Inflammatory macrophage (primary cell): ENCODE data around the gene MYMX.

Experiments used
- DNase-seq, 2 donors: peaks; one replicate each; pipeline ENCODE4 v3.0.0-alpha.2; 2020 to 2022

Gene MYMX

GRCh38 chr6:44253307-44254101 is 36.8 kb downstream of the MYMX start:
- DNase-seq: peak in 1 of 2 donors; percentile 53

DNA sequence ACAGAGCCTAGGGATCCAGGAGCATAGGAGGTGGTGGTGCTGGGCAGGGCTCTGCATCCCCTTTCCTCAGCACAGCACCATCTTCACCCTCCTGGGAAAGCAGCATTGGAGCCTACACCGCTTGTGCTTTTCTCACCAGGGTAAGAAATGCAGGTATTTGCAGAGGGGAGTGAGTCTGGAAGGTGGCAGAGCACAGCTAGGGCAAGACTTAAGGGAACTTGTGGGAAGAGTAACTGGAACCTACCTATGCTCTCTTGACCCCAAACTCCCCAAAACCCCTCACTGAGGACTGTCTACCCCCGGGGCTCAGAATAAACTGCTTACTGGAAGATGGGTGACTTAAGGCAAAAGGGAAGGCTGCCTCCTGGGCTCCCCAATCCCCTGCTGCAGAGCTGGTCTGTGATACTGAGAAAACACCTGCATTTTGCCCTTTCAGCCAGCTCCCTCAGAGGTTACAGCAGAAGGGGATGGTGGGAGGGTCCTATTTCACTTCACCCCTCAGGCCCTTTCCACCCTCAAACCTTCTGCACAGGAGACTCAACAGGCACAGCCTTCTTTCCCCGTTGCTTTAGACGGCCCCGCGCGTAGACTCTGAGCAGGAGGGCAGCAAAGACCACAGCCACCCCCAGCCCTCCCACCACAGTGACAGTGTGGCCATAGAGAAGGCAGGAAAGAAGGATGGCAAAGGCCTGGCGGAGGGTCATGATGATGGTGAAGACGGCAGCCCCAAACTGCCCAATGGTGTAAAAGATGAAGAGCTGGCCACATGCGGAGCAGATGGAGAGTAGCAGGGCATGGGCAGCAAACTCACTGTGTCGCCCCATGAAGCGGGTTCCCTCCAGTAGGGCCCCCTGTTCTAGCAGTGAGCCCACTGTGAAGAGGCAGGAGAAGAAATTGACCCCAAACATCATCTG is 37.7 kb downstream of the MYMX start:
- no peak for DNase-seq

DNA sequence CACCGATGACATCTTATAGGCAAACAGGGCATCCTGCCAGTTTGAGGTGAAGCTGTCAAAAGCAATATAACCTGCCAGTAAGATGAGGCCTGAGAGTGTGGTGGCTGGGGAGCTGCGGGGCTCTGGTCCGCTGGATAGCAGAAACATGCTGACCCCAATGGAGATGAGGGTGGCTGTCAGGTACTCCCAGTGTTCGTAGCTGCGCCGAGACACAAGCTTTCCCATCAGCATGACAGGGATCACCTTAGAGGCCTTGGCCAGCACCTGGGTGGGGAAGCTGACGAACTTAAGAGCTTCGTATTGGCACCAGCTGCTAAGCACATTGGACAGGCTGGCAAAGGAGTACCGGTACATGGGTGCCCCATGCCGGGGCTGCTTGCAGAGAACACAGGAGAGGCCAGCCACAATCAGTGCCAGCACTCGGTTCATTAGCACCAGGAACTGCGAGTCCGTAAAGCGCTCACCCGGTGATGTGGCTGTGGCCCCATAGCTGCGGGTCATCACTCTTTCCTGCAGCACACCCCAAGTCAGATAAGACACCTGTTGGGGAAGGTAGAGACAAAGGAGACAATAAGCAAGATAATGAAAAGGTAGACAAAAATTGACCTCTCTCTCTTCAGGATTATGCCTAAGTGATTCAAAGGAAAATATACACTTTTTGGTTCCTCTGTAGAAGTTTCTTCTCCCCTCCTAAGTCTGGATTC is 38.5 kb downstream of the MYMX start:
- no peak for DNase-seq

GRCh38 chr6:44255871-44256774 is 39.4 kb downstream of the MYMX start:
- DNase-seq: no peak

- DNase-seq: no peak
Measured at GRCh38 chr6:44256775-44257024, 40.0 kb downstream of the MYMX start.

- peak in 1 of 2 donors; percentile 63 for DNase-seq
Measured at GRCh38 chr6:44257025-44257752, 40.5 kb downstream of the MYMX start, which contains the start of gene SLC35B2. Gene SLC35B2, minus strand, starts transcription at chr6:44257528. Its CDS starts 118 bp downstream, at chr6:44257410.

DNA sequence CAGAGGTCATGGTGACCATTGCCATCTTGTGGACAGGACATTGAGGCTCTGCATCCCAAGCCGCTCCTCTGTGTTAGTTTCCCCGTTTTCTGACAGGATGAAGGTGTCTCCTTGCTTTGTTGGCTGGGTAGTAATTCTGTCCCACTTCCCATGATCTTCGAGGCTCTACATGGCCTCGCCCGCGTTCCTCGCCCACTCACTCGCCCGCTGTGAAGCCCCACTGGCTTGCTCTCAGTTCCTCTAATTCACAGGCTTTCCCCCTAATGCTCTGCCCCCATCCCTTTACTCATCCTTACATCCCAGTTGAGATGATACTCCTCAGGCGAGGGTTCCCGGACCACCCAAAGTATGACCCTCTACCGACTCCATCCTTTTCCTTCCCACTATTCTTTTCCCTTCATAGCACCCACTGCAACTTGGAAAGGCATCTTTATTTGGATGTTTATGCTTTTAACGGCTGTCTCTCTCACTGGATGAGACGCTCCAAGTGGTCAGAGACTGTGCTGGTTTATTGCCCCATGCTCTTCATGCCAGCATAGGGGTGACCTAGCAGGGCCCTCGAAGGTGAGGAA is 41.1 kb downstream of the MYMX start:
- DNase-seq: peak; percentile 50 to 81

DNA sequence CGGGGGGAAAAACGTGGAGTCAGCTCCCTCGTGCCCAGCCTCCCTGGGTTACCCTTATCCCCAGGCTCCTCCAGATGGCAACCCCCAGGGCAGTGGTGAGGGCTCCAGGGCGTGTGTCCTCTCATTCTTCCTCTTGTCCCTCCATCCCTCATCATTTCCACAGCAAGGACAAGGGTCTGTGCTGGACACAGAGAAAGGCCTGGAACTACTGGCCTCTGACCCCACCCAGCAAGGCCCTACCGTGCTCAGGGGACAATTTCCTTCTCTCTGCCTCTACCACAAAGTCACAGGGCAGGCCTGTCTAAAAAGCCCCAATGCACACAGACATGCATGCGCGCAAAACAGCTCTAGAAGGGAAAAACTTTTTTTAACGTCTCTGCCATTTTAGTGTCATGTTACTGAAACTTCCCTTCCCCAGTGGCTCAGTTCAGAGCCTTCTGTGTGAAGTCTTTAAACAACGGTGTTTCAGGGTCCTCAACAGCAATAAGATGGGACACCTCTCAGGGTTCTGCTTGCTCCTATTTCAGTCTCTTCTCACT is 41.7 kb downstream of the MYMX start:
- no peak for DNase-seq

GRCh38 chr6:44258921-44259320 is 42.2 kb downstream of the MYMX start:
- DNase-seq: no peak

- DNase-seq: no peak
Measured at GRCh38 chr6:44260011-44260410, 43.3 kb downstream of the MYMX start.

- no peak for DNase-seq
Measured at GRCh38 chr6:44260451-44261297, 43.9 kb downstream of the MYMX start.

GRCh38 chr6:44261581-44261980 is 44.9 kb downstream of the MYMX start:
- no peak for DNase-seq

DNA sequence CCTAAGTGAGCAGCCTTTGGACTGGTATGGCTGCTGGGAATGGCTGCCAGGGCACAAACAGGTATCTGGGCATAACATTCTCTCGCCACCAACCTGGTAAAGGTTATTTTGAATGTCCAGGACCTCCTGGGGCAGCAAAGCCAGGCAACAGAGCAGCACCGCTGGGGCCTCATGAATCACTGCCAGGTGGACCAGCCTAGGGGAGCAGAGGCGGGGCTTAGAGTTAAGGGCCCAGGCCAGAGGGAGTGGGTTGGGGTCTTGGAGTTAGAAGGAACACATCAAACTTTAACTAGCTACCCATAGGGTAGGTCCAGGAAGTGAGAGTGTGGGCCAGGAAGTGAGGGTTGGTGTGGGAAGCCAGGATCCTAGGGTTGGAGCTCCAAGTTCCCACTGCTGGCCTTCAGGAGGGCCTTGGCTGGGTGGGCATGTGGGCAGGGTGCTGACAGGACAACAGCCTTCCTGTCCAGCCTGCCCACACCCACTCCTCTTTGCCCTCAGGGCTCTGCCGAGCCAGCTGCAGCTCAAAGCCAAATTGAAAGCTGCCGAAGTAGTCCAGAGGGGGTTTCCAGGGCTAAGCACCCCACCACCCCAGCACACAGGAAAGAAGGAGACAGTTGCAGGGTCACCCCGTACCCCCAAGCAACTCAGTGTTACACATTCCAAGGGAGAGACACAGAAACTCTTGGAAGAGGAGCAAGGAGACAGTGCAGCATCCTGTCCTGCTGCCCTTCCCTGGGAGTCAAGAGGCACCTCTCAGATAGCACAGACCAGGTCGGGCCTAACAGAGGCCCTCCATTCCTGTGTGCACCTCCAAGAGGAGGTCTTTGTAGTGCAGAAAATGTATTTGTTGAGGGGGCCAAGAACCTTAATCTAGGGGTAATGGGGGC is 46.0 kb downstream of the MYMX start:
- DNase-seq: peak in 1 of 2 donors; percentile 67

- peak; percentile 49 to 73 for DNase-seq
Measured at GRCh38 chr6:44263354-44264100, 46.8 kb downstream of the MYMX start.

GRCh38 chr6:44264154-44265006 is 47.7 kb downstream of the MYMX start:
- DNase-seq: peak; percentile 78 to 86

GRCh38 chr6:44265007-44265721 is 48.4 kb downstream of the MYMX start, which contains the start of gene NFKBIE:
Gene NFKBIE, minus strand, starts transcription at chr6:44265551. Its CDS starts 205 bp downstream, at chr6:44265346.
- peak; percentile 93 to 96 for DNase-seq
